Retinal pigment epithelial cell (primary cell): ENCODE measurements around the gene NKAIN4.

Experiments
- DNase-seq: peaks from one replicate; pipeline ENCODE4 v3.0.0-alpha.2; 2010; ENCODE audit warnings: low read depth
- H3K4me3 ChIP-seq: 2 replicates; pipeline ENCODE4 v1.5.1; 2011; ENCODE audit warnings: mild to moderate bottlenecking, low read length, control low read depth, moderate library complexity
- TF ChIP-seq, protein P1 (sequence below): conservative IDR thresholded peaks from 2 replicates; pipeline ENCODE4 v1.5.1; 2011; ENCODE audit warnings: low read depth, low read length, control low read depth, inconsistent platforms

NKAIN4 gene

DNA sequence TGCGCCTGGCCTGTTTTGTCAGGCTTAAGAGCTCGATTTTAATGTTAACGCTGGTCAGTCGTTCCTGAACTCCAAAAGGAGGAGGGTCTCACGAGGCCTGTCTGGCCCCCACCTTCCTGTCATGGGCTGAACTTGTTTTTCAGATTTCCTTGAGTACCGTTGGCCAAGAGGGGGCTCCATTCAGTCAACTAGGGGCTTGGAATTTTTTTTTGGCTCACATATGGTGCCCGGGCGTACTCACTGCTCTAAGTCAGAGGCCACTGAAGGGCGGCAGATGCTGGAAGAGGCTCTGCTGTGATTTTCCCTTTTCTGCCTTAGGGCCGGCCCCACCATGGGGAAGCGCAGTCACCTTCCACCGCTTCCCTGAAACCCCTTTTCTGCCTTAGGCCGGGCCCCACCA is 25.5 kb downstream of the NKAIN4 start:
- TF ChIP-seq, protein P1, sequence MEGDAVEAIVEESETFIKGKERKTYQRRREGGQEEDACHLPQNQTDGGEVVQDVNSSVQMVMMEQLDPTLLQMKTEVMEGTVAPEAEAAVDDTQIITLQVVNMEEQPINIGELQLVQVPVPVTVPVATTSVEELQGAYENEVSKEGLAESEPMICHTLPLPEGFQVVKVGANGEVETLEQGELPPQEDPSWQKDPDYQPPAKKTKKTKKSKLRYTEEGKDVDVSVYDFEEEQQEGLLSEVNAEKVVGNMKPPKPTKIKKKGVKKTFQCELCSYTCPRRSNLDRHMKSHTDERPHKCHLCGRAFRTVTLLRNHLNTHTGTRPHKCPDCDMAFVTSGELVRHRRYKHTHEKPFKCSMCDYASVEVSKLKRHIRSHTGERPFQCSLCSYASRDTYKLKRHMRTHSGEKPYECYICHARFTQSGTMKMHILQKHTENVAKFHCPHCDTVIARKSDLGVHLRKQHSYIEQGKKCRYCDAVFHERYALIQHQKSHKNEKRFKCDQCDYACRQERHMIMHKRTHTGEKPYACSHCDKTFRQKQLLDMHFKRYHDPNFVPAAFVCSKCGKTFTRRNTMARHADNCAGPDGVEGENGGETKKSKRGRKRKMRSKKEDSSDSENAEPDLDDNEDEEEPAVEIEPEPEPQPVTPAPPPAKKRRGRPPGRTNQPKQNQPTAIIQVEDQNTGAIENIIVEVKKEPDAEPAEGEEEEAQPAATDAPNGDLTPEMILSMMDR, result no peak
- H3K4me3 ChIP-seq, result no peak overlapping the region
- DNase-seq, result no peak

DNA sequence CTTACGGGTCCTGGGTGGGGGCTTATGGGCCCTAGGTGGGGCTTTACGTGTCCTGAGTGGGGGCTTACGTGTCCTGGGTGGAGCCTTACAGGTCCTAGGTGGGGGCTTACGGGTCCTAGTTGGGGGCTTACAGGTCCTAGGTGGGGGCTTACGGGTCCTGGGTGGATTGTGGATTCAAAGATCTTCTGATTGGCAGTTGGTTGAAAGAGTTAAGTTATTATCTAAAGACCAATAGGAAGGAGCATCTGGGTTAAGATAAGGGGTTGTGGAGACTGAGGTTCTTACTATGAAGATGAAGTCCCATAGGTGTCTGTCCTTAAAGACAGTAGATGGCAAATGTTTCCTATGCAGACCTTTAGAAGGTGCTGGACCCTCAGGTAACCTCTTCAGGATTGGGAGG is 27.0 kb downstream of the NKAIN4 start:
- DNase-seq, result no peak
- no peak overlapping the region for H3K4me3 ChIP-seq
- TF ChIP-seq, protein P1, result no peak

DNA sequence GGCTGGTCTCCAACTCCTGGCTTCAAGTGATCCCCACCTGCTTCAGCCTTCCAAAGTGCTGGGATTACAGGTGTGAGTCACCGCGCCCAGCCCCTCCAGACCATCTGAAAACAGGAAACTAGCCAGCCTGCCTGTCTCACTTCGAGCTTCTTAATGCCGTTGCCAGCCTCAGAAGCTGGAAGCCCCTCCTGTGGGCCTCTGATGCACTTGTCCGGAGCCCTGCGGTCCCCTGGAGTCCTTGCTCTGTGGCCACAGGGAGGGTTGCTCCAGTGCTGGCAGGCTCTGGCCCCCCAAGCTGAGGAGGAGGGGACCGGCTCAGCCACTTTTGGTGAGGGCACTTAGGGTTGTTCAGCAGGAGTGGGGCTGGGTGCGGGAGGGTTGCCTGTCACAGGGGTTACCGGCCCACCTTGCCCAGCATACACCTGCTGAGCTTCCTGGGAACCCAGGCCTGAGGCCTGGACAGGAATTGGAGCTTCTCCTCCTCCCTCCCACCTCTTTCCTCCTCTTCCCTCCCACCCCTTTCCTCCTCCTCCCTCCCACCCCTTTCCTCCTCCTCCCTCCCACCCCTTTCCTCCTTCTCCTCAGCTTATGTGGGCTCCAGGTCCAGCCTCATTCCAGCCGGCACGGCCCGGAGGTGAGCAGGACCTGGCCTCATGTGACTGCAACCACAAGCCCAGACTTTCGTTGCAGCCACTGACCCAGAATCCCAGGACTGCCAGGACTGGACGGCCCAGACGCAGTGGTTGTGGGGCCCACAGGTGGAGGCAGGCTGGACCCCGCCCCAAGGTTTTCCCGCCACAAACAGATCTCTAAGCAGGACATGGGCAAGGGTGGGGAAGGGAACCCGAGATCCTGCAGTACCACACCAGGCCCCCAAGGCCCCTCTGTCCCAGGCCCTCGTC is 28.0 kb downstream of the NKAIN4 start:
- no peak for DNase-seq
- H3K4me3 ChIP-seq, result no peak overlapping the region
- TF ChIP-seq, protein P1, result no peak

DNA sequence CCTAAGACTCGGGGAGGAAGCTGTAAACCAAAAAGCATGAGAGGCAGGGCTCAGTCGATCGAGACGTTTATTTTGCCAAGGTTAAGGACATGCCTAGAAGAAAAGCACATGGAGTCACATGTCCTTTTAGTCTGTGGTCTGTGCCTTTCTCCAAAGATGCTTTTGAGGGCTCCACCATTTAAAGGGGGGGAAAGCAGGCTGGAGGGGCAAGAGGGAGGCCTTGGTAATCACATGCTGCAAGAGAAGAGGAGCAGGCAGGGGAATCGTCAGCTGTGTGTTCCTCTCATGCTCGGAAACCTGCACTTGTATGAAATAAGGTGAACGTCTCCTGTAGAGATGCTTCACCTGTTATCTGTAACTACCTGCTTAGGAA is 29.2 kb downstream of the NKAIN4 start:
- DNase-seq, result no peak
- no peak overlapping the region for H3K4me3 ChIP-seq
- TF ChIP-seq, protein P1, result no peak

GRCh38 chr20:63224412-63225081 is 29.7 kb downstream of the NKAIN4 start:
- no peak overlapping the region for H3K4me3 ChIP-seq
- TF ChIP-seq, protein P1, result peak; percentile 54
- DNase-seq, result no peak

- DNase-seq, result no peak
- no peak overlapping the region for H3K4me3 ChIP-seq
- TF ChIP-seq, protein P1, result no peak
These were observed 30.4 kb downstream of the NKAIN4 start for GRCh38 chr20:63223826-63224207.
